T-helper 1 cell treated with Interleukin-12 subunit alpha and Interleukin-12 subunit beta and Interleukin-4 antibody, amounts not matched to agents 30 μg/mL and 1 μg/mL, for 36 hours (primary cell): ENCODE results near the gene PLD3.

Experiments used
- H3K27ac Mint-ChIP-seq: one replicate; pipeline ENCODE4 v1.8.0; 2021; ENCODE audit warnings: mild to moderate bottlenecking, mixed read lengths
- H3K27me3 Mint-ChIP-seq: one replicate; pipeline ENCODE4 v1.8.0; 2021; ENCODE audit warnings: low read depth, mixed read lengths
- H3K36me3 Mint-ChIP-seq: one replicate; pipeline ENCODE4 v1.8.0; 2021; ENCODE audit warnings: low read depth, mixed read lengths
- H3K4me1 Mint-ChIP-seq: one replicate; pipeline ENCODE4 v1.8.0; 2021; ENCODE audit warnings: low read depth, mixed read lengths
- H3K4me3 Mint-ChIP-seq: one replicate; pipeline ENCODE4 v1.8.0; 2021; ENCODE audit warnings: mild to moderate bottlenecking, moderate library complexity, mixed read lengths
- H3K9me3 Mint-ChIP-seq: one replicate; pipeline ENCODE4 v1.8.0; 2021; ENCODE audit warnings: mixed read lengths

PLD3 gene

DNA sequence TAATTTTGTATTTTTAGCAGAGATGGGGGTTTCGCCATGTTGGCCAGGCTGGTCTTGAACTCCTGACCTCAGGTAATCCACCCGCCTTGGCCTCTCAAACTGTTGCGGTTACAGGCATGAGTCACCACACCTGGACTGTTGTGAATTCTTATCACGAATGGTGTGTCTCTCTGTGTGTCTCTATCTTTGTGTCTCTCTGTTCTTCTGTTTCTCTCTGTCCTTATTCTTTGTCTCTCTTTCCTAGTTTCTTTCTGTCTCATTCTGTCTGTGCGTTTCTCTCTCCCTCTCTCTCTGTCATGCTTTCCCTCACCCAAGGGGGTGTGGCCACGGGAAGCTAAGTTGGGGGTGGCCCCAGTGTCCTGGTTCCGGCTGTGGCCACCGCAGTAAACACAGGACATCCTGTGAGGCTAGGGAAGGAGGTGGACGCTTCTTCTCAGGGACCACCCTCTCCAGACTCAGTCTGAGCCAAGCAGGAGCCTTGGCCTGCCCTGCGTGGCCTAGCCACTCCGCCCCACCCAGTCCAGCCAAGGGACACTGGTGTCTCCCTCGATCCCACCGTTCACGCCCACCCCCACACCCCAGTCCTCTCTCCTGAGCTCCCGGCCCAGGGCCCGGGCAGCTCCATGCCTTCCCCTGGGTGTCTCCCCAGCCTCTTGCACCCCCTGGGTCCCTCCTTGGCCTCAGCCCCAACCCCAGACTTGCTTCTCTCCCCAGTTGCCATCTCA is 68.6 kb downstream of the PLD3 start:
- no peaks in the 10 kb centered on the region for H3K27me3 Mint-ChIP-seq
- H3K4me3 Mint-ChIP-seq, result peak overlapping the region; percentile 6
- H3K9me3 Mint-ChIP-seq, result no peaks in the 10 kb centered on the region
- H3K36me3 Mint-ChIP-seq, result peaks cover under 1% of the 10 kb centered on the region
- H3K4me1 Mint-ChIP-seq, result peaks cover 38% of the 10 kb centered on the region
- H3K27ac Mint-ChIP-seq, result peak overlapping the region; percentile 71

DNA sequence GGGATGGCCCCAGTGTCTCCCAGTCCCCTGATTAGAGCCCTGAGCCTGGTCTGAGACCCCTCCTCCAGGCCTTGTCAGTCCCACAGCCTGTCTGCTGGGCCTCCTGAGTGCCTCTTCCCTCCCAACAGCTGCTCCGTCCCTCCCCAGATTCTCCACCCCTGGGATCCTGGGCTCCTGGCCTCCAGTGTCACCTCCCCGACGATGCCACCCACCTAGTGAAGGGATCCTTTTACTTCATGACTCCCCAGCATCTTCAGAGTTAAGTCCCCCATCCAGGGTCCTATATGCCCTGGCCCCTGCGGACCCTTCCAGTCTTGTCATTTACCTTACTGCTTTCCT is 69.1 kb downstream of the PLD3 start:
- peak overlapping the region; percentile 37 for H3K27ac Mint-ChIP-seq
- H3K9me3 Mint-ChIP-seq, result no peaks in the 10 kb centered on the region
- peaks cover 6% of the 10 kb centered on the region for H3K36me3 Mint-ChIP-seq
- no peaks in the 10 kb centered on the region for H3K27me3 Mint-ChIP-seq
- H3K4me3 Mint-ChIP-seq, result no peak overlapping the region
- peaks cover 43% of the 10 kb centered on the region for H3K4me1 Mint-ChIP-seq

DNA sequence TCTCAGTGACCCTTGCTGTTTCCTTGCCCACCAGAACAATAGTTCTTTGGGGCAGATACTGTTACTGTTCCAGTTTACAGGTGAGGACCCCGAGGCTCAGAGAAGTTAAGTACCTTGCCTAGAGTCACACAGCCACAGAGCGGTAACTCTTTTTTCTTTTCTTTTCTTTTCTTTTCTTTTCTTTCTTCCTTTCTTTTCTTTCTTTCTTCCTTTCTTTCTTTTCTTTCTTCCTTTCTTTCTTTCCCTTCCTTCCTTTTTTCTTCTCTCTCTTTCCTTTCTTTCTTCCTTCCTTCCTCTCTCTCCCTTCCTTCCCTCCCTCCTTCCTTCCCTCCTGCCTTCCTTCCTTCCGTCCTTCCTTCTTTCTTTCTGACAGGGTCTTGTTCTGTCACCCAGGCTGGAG is 69.5 kb downstream of the PLD3 start:
- Mint-ChIP-seq H3K36me3 (peaks cover 6% of the 10 kb centered on the region), H3K27ac (peak overlapping the region; percentile 38), H3K4me1 (peaks cover 44% of the 10 kb centered on the region), H3K27me3 (no peaks in the 10 kb centered on the region), H3K9me3 (no peaks in the 10 kb centered on the region), H3K4me3 (no peak overlapping the region)

DNA sequence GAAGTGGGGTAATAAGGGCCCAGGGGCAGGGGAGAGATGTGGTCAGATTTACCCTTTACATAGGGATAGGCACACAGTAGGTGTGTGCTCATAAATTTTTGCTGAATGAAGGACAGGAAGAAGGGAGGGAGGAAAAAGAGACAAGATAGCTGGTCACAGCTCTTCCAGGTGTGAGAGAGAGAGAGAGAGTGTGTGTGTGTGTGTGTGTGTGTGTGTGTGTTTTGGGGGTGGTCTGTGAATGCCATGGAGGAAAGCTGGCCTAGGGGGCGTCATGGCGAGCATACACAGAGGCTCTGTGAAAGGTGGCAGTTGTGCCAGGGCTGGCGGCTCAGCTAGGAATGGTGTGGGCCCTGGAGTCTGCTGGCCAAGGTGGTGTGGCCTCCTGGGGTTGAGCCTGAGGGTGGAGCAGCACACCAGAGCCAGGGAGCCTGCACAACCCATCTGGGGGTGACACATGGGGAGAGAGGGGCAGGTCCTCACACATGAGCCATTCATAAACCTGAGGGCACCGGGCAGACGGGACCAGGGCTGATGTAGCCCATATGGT is 70.6 kb downstream of the PLD3 start:
- no peaks in the 10 kb centered on the region for H3K27me3 Mint-ChIP-seq
- H3K4me3 Mint-ChIP-seq, result peak overlapping the region; percentile 36
- H3K27ac Mint-ChIP-seq, result peak overlapping the region; percentile 41
- H3K9me3 Mint-ChIP-seq, result no peaks in the 10 kb centered on the region
- H3K36me3 Mint-ChIP-seq, result peaks cover 6% of the 10 kb centered on the region
- peaks cover 43% of the 10 kb centered on the region for H3K4me1 Mint-ChIP-seq

DNA sequence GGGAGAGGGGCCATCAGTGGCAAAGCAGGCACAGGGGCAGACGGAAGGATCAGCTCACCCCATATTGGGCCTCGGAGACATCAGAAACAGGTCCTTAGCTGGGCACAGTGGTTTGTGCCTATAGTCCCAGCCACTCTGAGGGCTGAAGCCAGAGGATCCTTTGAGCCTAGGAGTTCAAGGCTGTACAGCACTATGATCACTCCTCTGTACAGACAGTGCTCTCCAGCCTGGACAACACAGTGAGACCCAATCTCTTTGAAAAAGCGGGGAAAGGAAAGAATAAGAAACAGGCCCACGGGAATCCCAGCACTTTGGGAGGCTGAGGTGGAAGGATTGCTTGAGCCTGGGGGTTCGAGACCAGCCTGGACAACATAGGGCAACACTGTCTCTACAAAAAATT is 71.3 kb downstream of the PLD3 start:
- Mint-ChIP-seq H3K4me1 (peaks cover 47% of the 10 kb centered on the region), H3K36me3 (peaks cover 10% of the 10 kb centered on the region), H3K27ac (peak overlapping the region; percentile 75), H3K27me3 (no peaks in the 10 kb centered on the region), H3K4me3 (peak overlapping the region; percentile 62), H3K9me3 (no peaks in the 10 kb centered on the region)

DNA sequence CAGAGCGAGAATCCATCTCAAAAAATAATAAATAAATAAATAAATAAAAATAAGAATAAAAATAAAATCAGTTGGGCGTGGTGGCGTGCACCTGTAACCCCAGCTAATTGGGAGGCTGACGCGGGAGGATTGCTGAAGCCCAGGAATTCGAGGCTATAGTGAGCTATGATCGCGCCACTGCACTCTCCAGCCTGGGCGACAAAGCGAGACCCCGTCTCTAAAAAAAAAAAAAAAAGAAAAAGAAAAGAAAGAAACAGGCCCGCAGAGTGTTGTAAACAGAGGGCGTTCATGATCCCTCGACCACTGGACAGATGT is 71.9 kb downstream of the PLD3 start:
- peak overlapping the region; percentile 74 for H3K4me3 Mint-ChIP-seq

DNA sequence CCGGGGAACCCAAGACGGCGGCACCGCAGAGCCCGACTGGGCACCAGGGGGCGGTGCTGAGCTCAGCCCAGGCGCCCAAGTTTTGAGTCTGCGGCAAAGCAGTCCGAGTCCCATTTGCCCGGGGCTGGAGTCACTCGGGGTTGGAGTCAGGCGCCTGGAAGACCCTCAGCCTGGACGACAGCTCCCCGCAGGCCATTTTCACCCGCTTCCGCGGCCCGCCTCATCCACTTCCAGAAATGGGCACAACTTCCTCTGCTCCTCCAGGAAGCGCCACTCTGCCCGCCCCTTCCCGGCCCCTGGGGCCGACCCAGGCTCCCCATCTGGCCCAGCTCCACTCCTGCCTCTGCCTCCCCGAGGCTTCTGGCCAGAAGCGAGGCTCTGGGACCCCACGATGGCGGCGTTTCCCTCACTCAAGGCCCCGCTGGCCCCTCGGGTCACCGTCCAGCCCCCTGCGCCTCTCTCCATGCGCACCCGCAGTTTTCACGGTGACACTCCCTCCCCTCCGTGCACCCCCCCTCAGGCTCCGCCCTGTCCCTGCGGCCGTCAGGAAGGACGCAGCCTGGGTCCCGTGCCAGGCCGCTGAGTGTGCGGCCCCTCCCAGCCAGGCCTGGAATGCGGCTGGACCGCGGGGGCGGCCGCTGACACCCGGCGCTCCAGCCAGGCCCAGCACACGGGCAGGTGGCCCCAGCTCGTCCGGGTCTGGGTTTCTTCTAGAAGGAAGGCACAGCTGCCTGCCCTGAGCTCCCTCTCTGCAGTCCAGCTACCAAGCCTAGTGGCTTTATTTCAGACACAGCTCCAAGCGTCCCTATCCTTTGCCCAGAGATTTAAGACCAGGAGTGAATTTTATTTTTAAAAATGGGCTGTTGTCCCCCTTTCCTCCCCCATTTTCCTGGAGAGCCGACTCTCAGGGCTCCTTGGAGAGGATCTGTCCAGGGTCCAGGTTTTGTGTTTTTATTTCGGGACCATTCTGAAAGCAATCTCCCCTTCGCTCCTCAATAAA is 72.6 kb downstream of the PLD3 start:
- Mint-ChIP-seq H3K36me3 (peaks cover 10% of the 10 kb centered on the region), H3K4me1 (peaks cover 43% of the 10 kb centered on the region), H3K27me3 (no peaks in the 10 kb centered on the region), H3K27ac (peak overlapping the region; percentile 91), H3K9me3 (no peaks in the 10 kb centered on the region), H3K4me3 (peak overlapping the region; percentile 74)

More for the DNA sequence above, 71.9 kb downstream of the PLD3 start:
- Mint-ChIP-seq H3K27ac (peak overlapping the region; percentile 91), H3K9me3 (no peaks in the 10 kb centered on the region), H3K4me1 (peaks cover 47% of the 10 kb centered on the region), H3K27me3 (no peaks in the 10 kb centered on the region), H3K36me3 (peaks cover 10% of the 10 kb centered on the region)

DNA sequence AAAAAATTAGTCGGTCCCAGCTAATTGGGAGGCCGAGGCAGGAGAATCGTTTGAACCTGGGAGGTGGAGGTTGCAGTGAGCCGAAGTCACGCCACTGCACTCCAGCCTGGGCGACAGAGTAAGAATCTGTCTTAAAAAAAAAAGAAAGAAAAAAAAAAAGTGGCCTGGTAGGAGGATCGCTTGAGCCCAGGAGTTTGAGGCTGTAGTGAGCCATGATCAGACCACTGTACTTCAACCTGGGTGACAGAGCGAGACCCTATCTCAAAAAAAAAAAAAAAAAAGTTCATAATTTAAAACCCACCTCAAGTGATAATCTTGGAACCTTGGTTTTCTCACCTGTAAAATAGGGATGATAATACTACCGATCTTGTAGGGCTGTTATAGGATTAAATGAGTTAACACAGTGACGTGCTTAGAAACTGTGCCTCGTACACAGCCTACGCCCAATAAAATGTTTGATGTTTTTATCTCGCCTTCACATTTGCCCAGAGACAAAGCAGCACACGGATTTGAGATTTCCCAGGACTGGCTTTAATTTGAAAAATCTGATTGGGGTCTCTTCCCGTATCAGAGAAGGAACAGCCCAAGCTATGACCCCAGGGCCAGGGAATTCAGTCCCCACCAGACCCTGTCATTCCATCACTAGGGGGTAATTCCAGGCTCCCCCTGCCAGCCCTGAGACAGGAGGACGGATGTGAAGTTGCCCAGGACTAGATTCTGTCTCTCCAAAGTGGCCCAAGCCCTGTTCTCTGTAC is 73.7 kb downstream of the PLD3 start:
- H3K27ac Mint-ChIP-seq, result peak overlapping the region; percentile 91
- peaks cover 10% of the 10 kb centered on the region for H3K36me3 Mint-ChIP-seq
- peaks cover 38% of the 10 kb centered on the region for H3K4me1 Mint-ChIP-seq
- no peaks in the 10 kb centered on the region for H3K9me3 Mint-ChIP-seq
- H3K27me3 Mint-ChIP-seq, result no peaks in the 10 kb centered on the region
- H3K4me3 Mint-ChIP-seq, result peak overlapping the region; percentile 74

DNA sequence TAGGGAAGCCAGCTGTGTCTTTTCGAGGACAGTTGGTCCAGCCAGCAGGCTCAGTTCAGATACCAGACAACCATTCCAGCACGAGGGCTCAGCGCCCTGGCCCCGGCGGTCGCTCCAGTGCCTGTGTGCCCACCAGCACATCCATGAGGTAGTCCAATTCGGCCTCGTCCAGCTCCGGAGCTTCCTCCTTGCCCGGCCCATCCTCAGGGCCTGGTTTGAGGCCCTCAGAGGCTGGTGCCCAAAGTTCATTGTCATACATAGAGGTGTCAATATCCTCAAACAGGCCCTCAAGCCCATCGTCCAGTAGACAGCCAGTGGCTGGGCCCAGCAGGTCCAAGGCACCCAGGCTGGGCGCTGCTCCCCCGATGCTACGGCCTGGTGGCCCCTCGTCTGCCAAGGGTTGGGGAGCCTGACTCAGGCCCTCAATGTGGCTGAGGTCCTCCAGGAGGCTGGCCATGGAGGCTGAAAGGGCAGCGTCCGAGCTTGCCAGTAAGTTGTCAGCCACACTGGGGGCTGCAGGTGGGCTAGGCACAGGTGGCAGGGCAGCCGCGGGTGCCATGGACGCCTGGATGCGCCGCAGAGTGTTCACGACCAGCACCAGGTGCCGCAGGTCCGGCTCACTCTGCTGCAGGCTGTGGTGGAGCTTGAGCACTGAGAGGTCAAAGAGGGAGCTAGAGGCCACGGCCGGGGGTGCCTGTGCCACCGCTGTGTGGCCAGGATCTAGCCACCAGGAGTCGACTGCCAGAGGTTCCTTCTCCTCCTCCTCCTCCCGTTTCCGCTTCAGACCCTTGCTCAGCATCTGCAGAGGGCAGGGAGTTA is 74.5 kb downstream of the PLD3 start:
- peak overlapping the region; percentile 91 for H3K27ac Mint-ChIP-seq
- H3K4me3 Mint-ChIP-seq, result no peak overlapping the region
- H3K36me3 Mint-ChIP-seq, result peaks cover 10% of the 10 kb centered on the region
- H3K4me1 Mint-ChIP-seq, result peaks cover 31% of the 10 kb centered on the region
- no peaks in the 10 kb centered on the region for H3K27me3 Mint-ChIP-seq
- no peaks in the 10 kb centered on the region for H3K9me3 Mint-ChIP-seq

DNA sequence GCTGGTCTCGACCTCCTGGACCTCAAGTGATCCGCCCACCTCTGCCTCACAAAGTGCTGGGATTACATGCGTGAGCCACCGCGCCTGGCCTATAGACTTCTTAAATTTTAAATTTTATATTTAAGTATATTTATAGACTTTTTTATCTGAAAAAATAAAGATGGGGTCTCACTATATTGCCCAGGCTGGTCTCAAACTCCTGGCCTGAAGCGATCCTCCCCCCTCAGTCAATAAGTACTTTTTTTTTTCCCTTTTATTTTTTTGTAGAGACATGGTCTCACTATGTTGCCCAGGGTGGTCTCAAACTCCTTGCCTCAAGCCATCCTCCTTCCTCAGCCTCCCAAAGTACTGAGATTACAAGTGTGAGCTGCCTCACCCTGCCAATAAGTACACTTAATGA is 75.4 kb downstream of the PLD3 start:
- Mint-ChIP-seq H3K27me3 (no peaks in the 10 kb centered on the region), H3K4me3 (peak overlapping the region; percentile 59), H3K9me3 (no peaks in the 10 kb centered on the region), H3K27ac (no peak overlapping the region), H3K4me1 (peaks cover 24% of the 10 kb centered on the region), H3K36me3 (peaks cover 10% of the 10 kb centered on the region)

DNA sequence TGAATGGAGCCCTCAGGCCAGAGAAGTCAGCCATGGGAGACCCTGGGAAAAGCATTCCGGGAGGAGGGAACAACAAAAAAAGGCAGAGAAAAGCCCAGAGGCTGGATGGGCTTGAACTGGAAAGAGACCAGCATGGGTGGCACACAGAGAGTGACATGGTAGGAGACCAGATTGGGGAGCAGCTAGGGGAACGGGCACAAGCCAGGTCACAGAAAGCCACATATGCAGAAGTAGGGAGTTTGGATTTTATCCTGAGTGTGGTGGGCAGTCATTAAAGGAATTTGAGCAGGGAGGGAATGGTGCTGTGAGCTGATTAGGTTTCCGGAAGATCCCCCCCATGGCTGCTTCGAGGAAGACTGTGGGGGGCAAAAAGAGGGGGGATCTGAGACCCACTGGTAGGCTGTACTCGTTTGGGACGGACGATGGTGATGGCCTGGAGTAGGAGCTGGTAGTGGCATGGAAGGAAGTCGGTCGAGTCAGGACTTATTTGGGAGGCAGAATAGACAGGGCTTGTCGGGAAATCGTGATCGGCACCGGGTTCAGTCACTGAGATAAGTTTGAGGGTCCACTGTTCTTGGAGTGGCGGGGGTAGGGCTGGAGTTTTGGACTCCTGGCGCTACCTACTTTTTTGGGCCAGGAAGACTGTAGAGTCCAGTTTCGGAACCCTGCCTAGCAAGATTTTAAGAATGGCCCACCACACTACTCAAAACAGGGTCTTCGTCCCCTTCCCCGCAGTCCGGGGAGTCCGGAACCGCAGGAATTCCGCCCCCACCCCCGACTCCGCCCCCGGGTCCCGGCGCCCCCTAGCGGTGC is 76.3 kb downstream of the PLD3 start:
- H3K36me3 Mint-ChIP-seq, result peaks cover 10% of the 10 kb centered on the region
- peak overlapping the region; percentile 94 for H3K4me3 Mint-ChIP-seq
- peaks cover 19% of the 10 kb centered on the region for H3K4me1 Mint-ChIP-seq
- no peaks in the 10 kb centered on the region for H3K27me3 Mint-ChIP-seq
- H3K27ac Mint-ChIP-seq, result peak overlapping the region; percentile 92
- H3K9me3 Mint-ChIP-seq, result no peaks in the 10 kb centered on the region

DNA sequence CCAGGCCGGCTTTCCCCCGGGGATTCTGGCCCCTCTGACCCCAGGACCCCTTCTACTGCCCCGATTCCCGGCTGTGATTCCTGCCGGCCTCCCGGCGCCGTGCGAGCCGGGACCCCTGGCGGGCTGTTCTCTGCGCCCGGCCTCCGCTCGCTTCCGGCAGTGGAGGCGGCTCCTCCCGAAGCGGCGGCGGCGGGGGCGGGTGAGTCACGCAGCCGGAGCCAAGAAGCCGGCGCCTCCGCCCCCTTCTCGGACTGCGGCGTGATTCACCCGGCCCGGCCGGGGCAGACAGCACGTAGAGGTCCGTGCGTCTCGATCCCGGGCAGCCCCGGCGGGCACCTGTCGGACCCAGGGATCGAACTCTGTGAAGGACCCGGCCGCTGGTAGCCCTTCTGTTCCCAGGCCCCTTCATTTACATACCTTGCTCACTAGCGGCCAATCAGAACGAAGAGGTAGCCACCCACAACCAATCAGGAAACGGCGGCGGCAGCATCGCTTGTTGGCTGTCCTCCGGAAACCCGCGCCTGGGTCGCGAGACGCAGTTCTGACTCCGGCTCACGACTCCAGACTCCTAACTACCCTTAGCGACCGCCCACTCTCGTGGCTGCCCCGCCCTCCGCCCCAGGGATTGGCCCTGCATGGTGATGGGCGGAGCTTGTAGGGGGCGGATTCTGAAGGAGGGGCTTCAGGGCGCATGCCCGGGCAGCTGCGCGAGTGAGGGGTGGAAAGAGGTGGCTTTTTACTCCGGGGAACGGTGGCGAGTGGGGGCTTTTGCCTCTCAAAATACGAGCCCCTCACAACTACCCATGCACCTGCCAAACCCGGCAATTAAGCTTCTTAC is 77.2 kb downstream of the PLD3 start, which contains the start of gene SERTAD1:
TSS of gene SERTAD1 (minus strand) at position 543 of the 838 bp plus-strand sequence. CDS start 2,446 bp downstream, outside the sequence.
- peak within 1 kb of the TSS; percentile 94 for H3K4me3 Mint-ChIP-seq
- H3K27me3 Mint-ChIP-seq, result no peaks in the 10 kb centered on the region
- H3K4me1 Mint-ChIP-seq, result peaks cover 17% of the 10 kb centered on the region
- H3K9me3 Mint-ChIP-seq, result no peaks in the 10 kb centered on the region
- peaks cover 10% of the 10 kb centered on the region for H3K36me3 Mint-ChIP-seq
- H3K27ac Mint-ChIP-seq, result peak within 1 kb of the TSS; percentile 96
